ENCODE results near the gene SPATA24. TPM values are rescaled to one million over a fixed set of nuclear protein-coding genes. Genes with fewer than 3 reads are reported as not detected.
"Not testable (repeated sequence)": the region's sequence is repeated elsewhere in the genome, so short reads cannot be mapped to it uniquely, and the experiment has no call there.

The SPATA24 gene
- total RNA-seq, 4 donors from 2014 or later: 1.5 to 5.9 (median 5.5) TPM

- TF ChIP-seq, protein P1, sequence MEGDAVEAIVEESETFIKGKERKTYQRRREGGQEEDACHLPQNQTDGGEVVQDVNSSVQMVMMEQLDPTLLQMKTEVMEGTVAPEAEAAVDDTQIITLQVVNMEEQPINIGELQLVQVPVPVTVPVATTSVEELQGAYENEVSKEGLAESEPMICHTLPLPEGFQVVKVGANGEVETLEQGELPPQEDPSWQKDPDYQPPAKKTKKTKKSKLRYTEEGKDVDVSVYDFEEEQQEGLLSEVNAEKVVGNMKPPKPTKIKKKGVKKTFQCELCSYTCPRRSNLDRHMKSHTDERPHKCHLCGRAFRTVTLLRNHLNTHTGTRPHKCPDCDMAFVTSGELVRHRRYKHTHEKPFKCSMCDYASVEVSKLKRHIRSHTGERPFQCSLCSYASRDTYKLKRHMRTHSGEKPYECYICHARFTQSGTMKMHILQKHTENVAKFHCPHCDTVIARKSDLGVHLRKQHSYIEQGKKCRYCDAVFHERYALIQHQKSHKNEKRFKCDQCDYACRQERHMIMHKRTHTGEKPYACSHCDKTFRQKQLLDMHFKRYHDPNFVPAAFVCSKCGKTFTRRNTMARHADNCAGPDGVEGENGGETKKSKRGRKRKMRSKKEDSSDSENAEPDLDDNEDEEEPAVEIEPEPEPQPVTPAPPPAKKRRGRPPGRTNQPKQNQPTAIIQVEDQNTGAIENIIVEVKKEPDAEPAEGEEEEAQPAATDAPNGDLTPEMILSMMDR (IDR thresholded peaks at IDR 0.05): no peak
- TF ChIP-seq POLR2A (IDR thresholded peaks at IDR 0.05): no peak
- Histone ChIP-seq H3K9me3 (no peaks in the 10 kb centered on the region), H3K36me3 (no peaks in the 10 kb centered on the region), H3K4me1 (peaks cover 0 to 42% (median 27%) of the 10 kb centered on the region in 3 donors), H3K4me3 (no peak overlapping the region), H3K27me3 (no peaks in the 10 kb centered on the region), H3K27ac (peak overlapping the region; percentile 5 to 42 (median 22))
- intact Hi-C loops (cut with DNase I): no loop called here
- WGBS, 2 donors: 29 to 32% methylated on average over 7 of the region's 7 CpGs
- DNase-seq: no peak
These were observed 41.7 kb upstream of the SPATA24 start for GRCh38 chr5:139445325-139446170.

DNA sequence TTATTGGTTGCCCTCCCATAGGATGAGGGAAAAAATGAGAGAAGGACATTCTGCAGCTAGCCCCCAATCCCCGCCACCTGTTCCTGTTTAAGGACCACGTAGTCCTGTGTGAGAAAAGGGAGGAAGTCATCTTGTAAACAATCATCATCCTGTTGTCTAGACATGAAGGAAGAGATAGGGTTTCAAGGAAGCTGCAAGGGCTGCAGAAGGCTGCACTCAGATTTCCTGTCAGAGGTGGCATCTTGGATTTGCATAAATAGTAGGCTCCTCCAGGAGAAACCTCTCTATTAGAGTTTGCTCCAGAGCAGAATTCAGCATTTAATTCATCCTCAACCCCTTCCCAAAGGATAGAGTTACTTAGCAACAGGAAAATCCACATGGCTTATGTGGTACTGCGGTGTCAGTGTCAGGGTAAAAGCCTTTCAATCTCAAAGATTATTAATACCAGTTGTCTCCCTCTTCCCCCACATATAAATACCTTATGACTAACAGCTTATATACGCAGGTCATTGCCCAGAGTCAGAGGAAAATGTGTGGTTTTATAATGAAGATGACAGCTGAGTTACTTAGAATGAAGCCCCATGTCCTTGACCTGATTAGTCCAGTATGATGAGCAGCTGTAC, 40.1 kb upstream of the SPATA24 start:
- no peak for DNase-seq
- Histone ChIP-seq H3K27me3 (no peaks in the 10 kb centered on the region), H3K4me1 (peaks cover 6 to 50% (median 29%) of the 10 kb centered on the region in 3 donors), H3K9me3 (no peaks in the 10 kb centered on the region), H3K4me3 (no peak overlapping the region), H3K27ac (no peak overlapping the region), H3K36me3 (no peaks in the 10 kb centered on the region)
- TF ChIP-seq, protein P1 (IDR thresholded peaks at IDR 0.05): no peak
- no peak for TF ChIP-seq POLR2A (IDR thresholded peaks at IDR 0.05)
- intact Hi-C loops (cut with DNase I): no loop called here
- WGBS, 2 donors: 54% methylated on average over 4 of the region's 4 CpGs

- not testable (repeated sequence) for H3K27ac ChIP-seq
These were observed 36.5 kb upstream of the SPATA24 start for GRCh38 chr5:139440416-139440815.

GRCh38 chr5:139439013-139439903, 35.4 kb upstream of the SPATA24 start, which contains the start of gene DNAJC18:
TSS of gene DNAJC18 (minus strand) at chr5:139439525. CDS start at chr5:139439445, 80 bp downstream.
- TF ChIP-seq, protein P1 (IDR thresholded peaks at IDR 0.05): peak in 1 of 6 experiments; percentile 16
- TF ChIP-seq POLR2A (IDR thresholded peaks at IDR 0.05): peak in 1 of 4 donors; percentile 32
- Histone ChIP-seq H3K4me3 (peak within 1 kb of the TSS; percentile 61 to 87 (median 78)), H3K36me3 (peaks cover 0 to 10% (median under 1%) of the 10 kb centered on the region in 3 donors), H3K27ac (peak within 1 kb of the TSS; percentile 90 to 98 (median 94)), H3K9me3 (no peaks in the 10 kb centered on the region), H3K27me3 (no peaks in the 10 kb centered on the region), H3K4me1 (peaks cover 7 to 27% (median 11%) of the 10 kb centered on the region in 3 donors)
- peak; percentile 60 for DNase-seq
- 0 to 9% methylated on average over 13 to 17 of the region's 49 CpGs for WGBS, 2 donors
- intact Hi-C loops (cut with DNase I): no loop called here

More at GRCh38 chr5:139440416-139440815, 36.5 kb upstream of the SPATA24 start:
- H3K36me3 ChIP-seq; H3K4me3 ChIP-seq; H3K9me3 ChIP-seq; intact Hi-C loops (cut with DNase I); DNase-seq; H3K27me3 ChIP-seq: not testable (repeated sequence)
- H3K4me1 ChIP-seq: peaks cover 11 to 38% (median 12%) of the 10 kb centered on the region in 3 donors
- 93 to 94% methylated on average over 15 of the region's 17 CpGs for WGBS, 2 donors

DNA sequence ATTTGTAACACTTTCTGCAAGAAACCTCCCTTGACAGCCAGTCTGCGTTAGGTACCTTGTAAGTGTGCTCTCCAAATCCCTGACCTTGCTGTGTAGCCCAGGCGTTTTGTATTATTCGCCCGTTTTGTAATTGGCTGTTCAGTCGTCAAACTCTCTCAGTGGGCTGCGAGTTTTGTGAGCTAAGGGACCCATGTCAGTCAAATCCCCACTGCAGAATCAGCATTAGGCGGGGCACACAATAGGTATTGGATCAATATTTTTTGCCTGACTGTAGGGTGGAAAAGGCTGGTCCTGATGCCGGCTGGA, 34.8 kb upstream of the SPATA24 start:
- no peak for DNase-seq
- H3K27ac ChIP-seq: peak overlapping the region; percentile 90 to 98 (median 94)
- TF ChIP-seq, protein P1 (IDR thresholded peaks at IDR 0.05): no peak
- no peak for TF ChIP-seq POLR2A (IDR thresholded peaks at IDR 0.05)
- H3K9me3 ChIP-seq: no peaks in the 10 kb centered on the region
- intact Hi-C loops (cut with DNase I): no loop called here
- peak overlapping the region; percentile 61 to 87 (median 78) for H3K4me3 ChIP-seq
- H3K36me3 ChIP-seq: peaks cover 0 to 16% (median 4%) of the 10 kb centered on the region in 3 donors
- 25 to 47% methylated on average over 5 to 6 of the region's 8 CpGs for WGBS, 2 donors
- peaks cover 7 to 21% (median 11%) of the 10 kb centered on the region in 3 donors for H3K4me1 ChIP-seq
- no peaks in the 10 kb centered on the region for H3K27me3 ChIP-seq
